ENCODE data around the gene TPCN1.
A peak's percentile ranks its signal among the peaks of the same experiment; 100 is the strongest.

The TPCN1 gene

DNA sequence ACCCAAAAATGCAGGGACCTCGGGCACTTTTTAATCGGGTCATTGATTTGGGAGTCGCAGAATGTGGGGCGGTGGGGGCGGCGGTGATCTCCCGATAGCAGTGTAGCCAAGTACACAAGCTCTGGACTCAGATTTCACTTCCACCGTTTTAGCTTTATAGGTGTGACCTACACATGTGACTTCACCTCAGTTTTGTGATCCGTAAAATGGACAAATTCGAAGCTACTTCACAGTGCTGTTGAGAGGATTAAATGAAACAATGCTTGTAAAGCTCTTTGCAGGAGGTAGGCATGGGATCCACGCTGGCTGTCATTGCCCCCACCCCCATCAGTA lies 35.3 kb upstream of the TPCN1 start:
- H3K9ac ChIP-seq (ENCODE audit: low read length): peak overlapping the region; percentile 81
- no peaks in the 10 kb centered on the region for H3K9me3 ChIP-seq (ENCODE audit: insufficient read depth, low read length)
- H3K4me2 ChIP-seq (ENCODE audit: low read depth, low read length, poor library complexity, severe bottlenecking): peak overlapping the region; percentile 91
- H3K27ac ChIP-seq (ENCODE audit: low read depth, low read length): peak overlapping the region; percentile 86
- TF ChIP-seq EZH2phosphoT487 (conservative IDR thresholded peaks at IDR 0.05; ENCODE audit: low read length): no peak
- no peak for TF ChIP-seq CTCF (IDR thresholded peaks at IDR 0.05; ENCODE audit: insufficient read depth, low read length, poor library complexity, severe bottlenecking)
- H4K20me1 ChIP-seq (ENCODE audit: low read depth, low read length): no peaks in the 10 kb centered on the region
- peaks cover 73% of the 10 kb centered on the region for H3K79me2 ChIP-seq (ENCODE audit: insufficient read depth, low read length)
- H2AFZ ChIP-seq (ENCODE audit: low read depth, low read length, severe bottlenecking): peak overlapping the region; percentile 37
- H3K36me3 ChIP-seq (ENCODE audit: low read length): 0 out of 2 replicates have a peak, but pooled peaks cover 9% of the 10 kb centered on the region
- no peaks in the 10 kb centered on the region for H3K27me3 ChIP-seq (ENCODE audit: low read length)
- H3K9me2 ChIP-seq (replicated peaks; ENCODE audit: insufficient read depth, low read length): no peaks in the 10 kb centered on the region
- peaks cover 16% of the 10 kb centered on the region for H3F3A ChIP-seq (ENCODE audit: insufficient read depth)
- H3K4me3 ChIP-seq (ENCODE audit: insufficient read depth, low read length, poor library complexity, severe bottlenecking): peak overlapping the region; percentile 81

GRCh38 chr12:113186666-113187325 lies 34.5 kb upstream of the TPCN1 start:
- Histone ChIP-seq H4K20me1 (ENCODE audit: low read depth, low read length) (no peaks in the 10 kb centered on the region), H3K27me3 (ENCODE audit: low read length) (no peaks in the 10 kb centered on the region), H3K4me2 (ENCODE audit: low read depth, low read length, poor library complexity, severe bottlenecking) (peak overlapping the region; percentile 91), H3K9me2 (replicated peaks; ENCODE audit: insufficient read depth, low read length) (no peaks in the 10 kb centered on the region), H3K9me3 (ENCODE audit: insufficient read depth, low read length) (no peaks in the 10 kb centered on the region), H3K79me2 (ENCODE audit: insufficient read depth, low read length) (peaks cover 65% of the 10 kb centered on the region), H2AFZ (ENCODE audit: low read depth, low read length, severe bottlenecking) (no peak overlapping the region), H3K36me3 (ENCODE audit: low read length) (0 out of 2 replicates have a peak, but pooled peaks cover 9% of the 10 kb centered on the region), H3K4me3 (ENCODE audit: insufficient read depth, low read length, poor library complexity, severe bottlenecking) (peak overlapping the region; percentile 81), H3K27ac (ENCODE audit: low read depth, low read length) (peak overlapping the region; percentile 86), H3F3A (ENCODE audit: insufficient read depth) (peaks cover 16% of the 10 kb centered on the region), H3K9ac (ENCODE audit: low read length) (peak overlapping the region; percentile 81)
- TF ChIP-seq CTCF (IDR thresholded peaks at IDR 0.05; ENCODE audit: insufficient read depth, low read length, poor library complexity, severe bottlenecking): no peak
- no peak for TF ChIP-seq EZH2phosphoT487 (conservative IDR thresholded peaks at IDR 0.05; ENCODE audit: low read length)

- Histone ChIP-seq H3K9ac (ENCODE audit: low read length) (no peak overlapping the region), H3F3A (ENCODE audit: insufficient read depth) (peaks cover 19% of the 10 kb centered on the region), H3K79me2 (ENCODE audit: insufficient read depth, low read length) (peaks cover 40% of the 10 kb centered on the region), H3K9me3 (ENCODE audit: insufficient read depth, low read length) (no peaks in the 10 kb centered on the region), H3K4me2 (ENCODE audit: low read depth, low read length, poor library complexity, severe bottlenecking) (no peak overlapping the region), H3K36me3 (ENCODE audit: low read length) (0 out of 2 replicates have a peak, but pooled peaks cover 5% of the 10 kb centered on the region), H3K27ac (ENCODE audit: low read depth, low read length) (no peak overlapping the region), H3K4me3 (ENCODE audit: insufficient read depth, low read length, poor library complexity, severe bottlenecking) (no peak overlapping the region), H3K9me2 (replicated peaks; ENCODE audit: insufficient read depth, low read length) (no peaks in the 10 kb centered on the region), H4K20me1 (ENCODE audit: low read depth, low read length) (no peaks in the 10 kb centered on the region), H3K27me3 (ENCODE audit: low read length) (no peaks in the 10 kb centered on the region), H2AFZ (ENCODE audit: low read depth, low read length, severe bottlenecking) (no peak overlapping the region)
- TF ChIP-seq CTCF (IDR thresholded peaks at IDR 0.05; ENCODE audit: insufficient read depth, low read length, poor library complexity, severe bottlenecking) (no peak), EZH2phosphoT487 (conservative IDR thresholded peaks at IDR 0.05; ENCODE audit: low read length) (no peak)
These were observed 31.9 kb upstream of the TPCN1 start for GRCh38 chr12:113189361-113189760.
